C4-2B (cell line): ENCODE results near the gene SLX4IP.

Experiments used
- ZFX ChIP-seq: fragments of 450-650 bp; IDR thresholded peaks from 2 replicates; pipeline ENCODE4 v1.6.1; 2017
- TF ChIP-seq, protein P1 (sequence below): fragments of 450-650 bp; conservative IDR thresholded peaks from 2 replicates; pipeline ENCODE4 v1.5.1; 2017; ENCODE audit warnings: mild to moderate bottlenecking

DNA sequence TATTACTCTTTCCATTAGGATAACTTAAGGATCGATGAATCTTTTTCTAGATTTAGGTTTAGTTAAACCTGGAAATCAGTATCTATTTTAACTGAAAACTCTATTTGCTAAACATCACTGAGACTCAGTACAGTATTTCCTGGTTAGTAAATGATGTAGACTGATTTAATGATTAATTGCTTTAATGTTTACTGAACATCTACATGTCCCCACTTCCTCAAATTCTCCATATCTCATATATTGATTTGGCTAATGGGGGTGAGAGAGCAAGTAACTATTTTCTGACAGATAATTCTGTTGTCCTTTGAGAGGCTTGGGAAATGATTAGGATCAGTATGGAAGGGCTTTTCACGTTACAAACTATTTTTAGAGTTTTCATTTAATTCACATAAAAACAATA, 11.4 kb upstream of the SLX4IP start:
- TF ChIP-seq, protein P1, sequence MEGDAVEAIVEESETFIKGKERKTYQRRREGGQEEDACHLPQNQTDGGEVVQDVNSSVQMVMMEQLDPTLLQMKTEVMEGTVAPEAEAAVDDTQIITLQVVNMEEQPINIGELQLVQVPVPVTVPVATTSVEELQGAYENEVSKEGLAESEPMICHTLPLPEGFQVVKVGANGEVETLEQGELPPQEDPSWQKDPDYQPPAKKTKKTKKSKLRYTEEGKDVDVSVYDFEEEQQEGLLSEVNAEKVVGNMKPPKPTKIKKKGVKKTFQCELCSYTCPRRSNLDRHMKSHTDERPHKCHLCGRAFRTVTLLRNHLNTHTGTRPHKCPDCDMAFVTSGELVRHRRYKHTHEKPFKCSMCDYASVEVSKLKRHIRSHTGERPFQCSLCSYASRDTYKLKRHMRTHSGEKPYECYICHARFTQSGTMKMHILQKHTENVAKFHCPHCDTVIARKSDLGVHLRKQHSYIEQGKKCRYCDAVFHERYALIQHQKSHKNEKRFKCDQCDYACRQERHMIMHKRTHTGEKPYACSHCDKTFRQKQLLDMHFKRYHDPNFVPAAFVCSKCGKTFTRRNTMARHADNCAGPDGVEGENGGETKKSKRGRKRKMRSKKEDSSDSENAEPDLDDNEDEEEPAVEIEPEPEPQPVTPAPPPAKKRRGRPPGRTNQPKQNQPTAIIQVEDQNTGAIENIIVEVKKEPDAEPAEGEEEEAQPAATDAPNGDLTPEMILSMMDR, result no peak
- no peak for TF ChIP-seq ZFX
